ENCODE data around the gene TMEFF2. TPM values are rescaled to one million over a fixed set of nuclear protein-coding genes. Genes with fewer than 3 reads are reported as not detected.

Gene TMEFF2
- total RNA-seq, 4 donors from 2014 or later, result 1.5 TPM; not detected in 3

- H3K4me3 ChIP-seq, result no peak overlapping the region
- H3K9me3 ChIP-seq, result no peaks in the 10 kb centered on the region
- no peak for DNase-seq
- intact Hi-C loops (cut with DNase I; ENCODE audit: low total_unique reads), result no loop called here
- TF ChIP-seq POLR2A (IDR thresholded peaks at IDR 0.05), result no peak
- no peak for TF ChIP-seq CTCF (IDR thresholded peaks at IDR 0.05)
- no peaks in the 10 kb centered on the region for H3K36me3 ChIP-seq
- no peaks in the 10 kb centered on the region for H3K27me3 ChIP-seq
- H3K27ac ChIP-seq, result no peak overlapping the region
- H3K4me1 ChIP-seq, result no peaks in the 10 kb centered on the region
These were observed 181.5 kb downstream of the TMEFF2 start for GRCh38 chr2:192013211-192013610.

- Histone ChIP-seq H3K36me3 (no peaks in the 10 kb centered on the region), H3K4me1 (no peaks in the 10 kb centered on the region), H3K27me3 (no peaks in the 10 kb centered on the region), H3K4me3 (no peak overlapping the region), H3K9me3 (no peaks in the 10 kb centered on the region), H3K27ac (no peak overlapping the region)
- TF ChIP-seq CTCF (IDR thresholded peaks at IDR 0.05), result no peak
- TF ChIP-seq POLR2A (IDR thresholded peaks at IDR 0.05), result no peak
- intact Hi-C loops (cut with DNase I; ENCODE audit: low total_unique reads), result no loop called here
- DNase-seq, result no peak
These were observed 183.5 kb downstream of the TMEFF2 start for GRCh38 chr2:192011196-192011595.

GRCh38 chr2:192010073-192010472, 184.7 kb downstream of the TMEFF2 start:
- Histone ChIP-seq H3K4me3 (no peak overlapping the region), H3K36me3 (no peaks in the 10 kb centered on the region), H3K9me3 (no peaks in the 10 kb centered on the region), H3K4me1 (no peaks in the 10 kb centered on the region), H3K27ac (no peak overlapping the region), H3K27me3 (no peaks in the 10 kb centered on the region)
- no peak for TF ChIP-seq CTCF (IDR thresholded peaks at IDR 0.05)
- no peak for TF ChIP-seq POLR2A (IDR thresholded peaks at IDR 0.05)
- no peak for DNase-seq
- intact Hi-C loops (cut with DNase I; ENCODE audit: low total_unique reads), result no loop called here

- no peaks in the 10 kb centered on the region for H3K36me3 ChIP-seq
- intact Hi-C loops (cut with DNase I; ENCODE audit: low total_unique reads), result no loop called here
- no peak for TF ChIP-seq POLR2A (IDR thresholded peaks at IDR 0.05)
- no peak for TF ChIP-seq CTCF (IDR thresholded peaks at IDR 0.05)
- no peaks in the 10 kb centered on the region for H3K9me3 ChIP-seq
- no peaks in the 10 kb centered on the region for H3K4me1 ChIP-seq
- no peak overlapping the region for H3K27ac ChIP-seq
- H3K4me3 ChIP-seq, result no peak overlapping the region
- DNase-seq, result no peak
- H3K27me3 ChIP-seq, result no peaks in the 10 kb centered on the region
These were observed 187.0 kb downstream of the TMEFF2 start for GRCh38 chr2:192007581-192008228.

GRCh38 chr2:192005211-192005610, 189.5 kb downstream of the TMEFF2 start:
- Histone ChIP-seq H3K27me3 (no peaks in the 10 kb centered on the region), H3K27ac (no peak overlapping the region), H3K36me3 (no peaks in the 10 kb centered on the region), H3K4me3 (no peak overlapping the region), H3K4me1 (no peaks in the 10 kb centered on the region), H3K9me3 (no peaks in the 10 kb centered on the region)
- DNase-seq, result no peak
- TF ChIP-seq POLR2A (IDR thresholded peaks at IDR 0.05) (no peak), CTCF (IDR thresholded peaks at IDR 0.05) (no peak)
- intact Hi-C loops (cut with DNase I; ENCODE audit: low total_unique reads), result no loop called here
